Stimulated activated CD8-positive, alpha-beta memory T cell treated with anti-CD3 and anti-CD28 coated beads, Interleukin-4, amount 100 ng/mL, for 4 hours (primary cell): ENCODE measurements around the gene AMER1.
A peak's percentile ranks its signal among the peaks of the same experiment; 100 is the strongest.
"Not testable (repeated sequence)": the region's sequence is repeated elsewhere in the genome, so short reads cannot be mapped to it uniquely, and the experiment has no call there.

Source experiments
- DNase-seq, 2 donors: peaks; one replicate each; pipeline ENCODE4 v3.0.0-alpha.2; 2020; ENCODE audit warnings: low read depth in 2 of 2, low spot score in 1 of 2

Gene AMER1

GRCh38 chrX:64205441-64205734 is at the start of gene AMER1:
AMER1 (minus strand) TSS chrX:64205708; CDS start chrX:64193286, 12,422 bp downstream.
- DNase-seq = no peak

- no peak for DNase-seq
These were observed 24.8 kb upstream of the AMER1 start, which contains the start of gene ASB12 for GRCh38 chrX:64230123-64230970. ASB12 (minus strand) TSS chrX:64230607; CDS start chrX:64225650, 4,957 bp downstream.

- no peak for DNase-seq
These were observed 23.6 kb upstream of the AMER1 start for GRCh38 chrX:64229154-64229553.

GRCh38 chrX:64218023-64218422 is 12.5 kb upstream of the AMER1 start:
- no peak for DNase-seq

GRCh38 chrX:64213989-64214388 is 8.5 kb upstream of the AMER1 start:
- not testable (repeated sequence) for DNase-seq

GRCh38 chrX:64206556-64207162 is 1.2 kb upstream of the AMER1 start:
- no peak for DNase-seq

- DNase-seq = peak; percentile 62 to 80
These were observed 410 bp upstream of the AMER1 start for GRCh38 chrX:64205735-64206501.

- no peak for DNase-seq
These were observed 637 bp downstream of the AMER1 start for GRCh38 chrX:64204701-64205440.

GRCh38 chrX:64204252-64204651 is 1.3 kb downstream of the AMER1 start:
- no peak for DNase-seq

GRCh38 chrX:64202808-64203325 is 2.6 kb downstream of the AMER1 start:
- no peak for DNase-seq

GRCh38 chrX:64198036-64198435 is 7.5 kb downstream of the AMER1 start:
- no peak for DNase-seq

GRCh38 chrX:64196606-64197005 is 8.9 kb downstream of the AMER1 start:
- no peak for DNase-seq

- no peak for DNase-seq
These were observed 9.6 kb downstream of the AMER1 start for GRCh38 chrX:64195862-64196261.

- DNase-seq = no peak
These were observed 12.8 kb downstream of the AMER1 start for GRCh38 chrX:64192673-64193072.

GRCh38 chrX:64192040-64192439 is 13.5 kb downstream of the AMER1 start:
- no peak for DNase-seq

- DNase-seq = no peak
These were observed 14.1 kb downstream of the AMER1 start for GRCh38 chrX:64191281-64192010.

GRCh38 chrX:64190136-64190740 is 15.3 kb downstream of the AMER1 start:
- no peak for DNase-seq

- no peak for DNase-seq
These were observed 16.6 kb downstream of the AMER1 start for GRCh38 chrX:64188901-64189300.

- DNase-seq = no peak
These were observed 17.8 kb downstream of the AMER1 start for GRCh38 chrX:64187762-64188150.
